NCI-H524 (cell line): ENCODE data around the gene DSCAML1.
A peak's percentile ranks its signal among the peaks of the same experiment; 100 is the strongest.
"Not testable (repeated sequence)": the region's sequence is repeated elsewhere in the genome, so short reads cannot be mapped to it uniquely, and the experiment has no call there.

Experiments used
- DNase-seq, 2 experiments: peaks; one replicate each; lab custom pipeline; 2025; lab: John Stamatoyannopoulos, UW

The DSCAML1 gene

DNA sequence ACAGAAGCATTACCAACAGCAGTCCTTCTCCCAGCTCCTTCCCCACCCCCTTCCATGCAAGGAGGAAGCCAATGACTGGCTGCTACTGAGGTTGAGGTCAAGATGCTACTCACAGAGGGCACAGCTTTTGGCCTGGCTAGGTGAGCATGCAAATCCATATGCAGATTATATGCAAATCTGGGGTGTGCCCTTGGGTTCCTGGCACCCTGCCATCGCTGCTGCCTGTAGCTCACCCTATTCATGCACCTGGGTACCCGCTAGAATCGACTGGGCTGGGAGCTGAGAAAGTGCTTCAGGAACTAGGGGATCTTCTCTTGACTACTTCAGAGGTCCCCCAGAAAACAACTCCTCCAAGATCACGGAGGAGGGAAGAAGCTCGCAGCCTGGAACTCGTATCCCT is 4.0 kb downstream of the DSCAML1 start:
- peak in 1 of 2 experiments; percentile 60 for DNase-seq

GRCh38 chr11:117792241-117792640 is 4.8 kb downstream of the DSCAML1 start:
- DNase-seq, result peak; percentile 72 to 87

GRCh38 chr11:117790279-117790678 is 6.7 kb downstream of the DSCAML1 start:
- no peak for DNase-seq

- peak in 1 of 2 experiments; percentile 66 for DNase-seq
Measured at GRCh38 chr11:117789241-117789640, 7.8 kb downstream of the DSCAML1 start.

- DNase-seq, result no peak
Measured at GRCh38 chr11:117786135-117786870, 10.7 kb downstream of the DSCAML1 start.

DNA sequence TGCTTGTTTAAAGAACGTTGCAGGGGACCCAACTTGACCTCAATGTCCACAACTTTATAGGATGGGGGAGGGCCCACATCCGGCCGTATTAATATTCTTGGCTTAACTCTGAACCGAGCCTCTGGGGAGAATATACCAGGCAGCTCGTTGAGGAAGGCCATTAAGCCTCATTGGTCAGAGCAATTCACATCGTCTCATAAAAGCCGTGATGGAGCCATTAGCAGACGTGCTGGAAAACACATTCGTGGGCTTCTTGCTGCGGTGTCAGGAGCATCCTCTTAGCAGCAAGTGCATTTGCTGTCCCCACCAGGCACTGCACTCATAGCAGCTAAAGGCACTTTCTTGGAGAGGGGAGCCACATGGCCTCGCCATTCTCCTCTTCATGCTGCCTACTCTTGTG is 14.9 kb downstream of the DSCAML1 start:
- DNase-seq, result no peak

DNA sequence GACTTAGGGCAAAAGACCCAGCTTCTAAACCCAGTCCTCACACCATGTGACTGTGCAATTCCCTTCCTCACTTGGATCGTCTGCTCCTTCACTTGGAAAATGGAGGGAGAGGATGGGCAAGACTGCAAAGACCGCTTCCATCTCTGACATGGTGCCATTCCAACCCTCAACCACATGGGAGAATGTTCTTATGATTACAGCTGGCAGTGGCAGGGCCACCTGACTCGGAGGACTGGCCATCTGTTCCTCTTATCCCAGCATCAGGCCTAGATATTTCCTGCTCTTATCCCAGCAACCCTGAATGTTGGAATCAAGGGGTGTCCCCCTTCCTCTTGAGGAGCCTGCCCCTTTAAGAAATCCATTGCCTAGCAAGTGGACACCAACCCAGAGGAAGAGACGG is 15.4 kb downstream of the DSCAML1 start:
- DNase-seq, result peak; percentile 54 to 86

DNA sequence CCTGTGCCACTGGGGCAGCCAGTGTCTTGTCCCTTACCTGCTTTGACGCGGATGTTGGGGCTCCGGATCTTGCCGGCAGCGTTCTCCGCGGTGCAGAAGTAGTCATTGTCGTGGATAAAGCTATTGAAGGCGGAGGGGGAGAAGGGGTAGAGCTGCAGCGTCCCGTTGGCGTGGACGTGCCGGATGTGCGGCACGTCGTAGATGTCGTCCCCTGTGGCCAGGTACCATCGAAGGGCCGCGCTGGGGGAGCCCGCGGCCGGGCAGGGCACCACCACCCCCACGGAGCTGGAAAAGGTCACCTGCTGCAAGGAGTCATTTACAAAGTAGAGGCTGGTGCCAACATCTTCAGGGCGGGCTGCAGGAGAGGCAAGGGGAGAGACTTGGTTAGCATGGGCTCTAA is 16.6 kb downstream of the DSCAML1 start:
- DNase-seq, result no peak

GRCh38 chr11:117774553-117774952 is 22.5 kb downstream of the DSCAML1 start:
- DNase-seq, result no peak

DNA sequence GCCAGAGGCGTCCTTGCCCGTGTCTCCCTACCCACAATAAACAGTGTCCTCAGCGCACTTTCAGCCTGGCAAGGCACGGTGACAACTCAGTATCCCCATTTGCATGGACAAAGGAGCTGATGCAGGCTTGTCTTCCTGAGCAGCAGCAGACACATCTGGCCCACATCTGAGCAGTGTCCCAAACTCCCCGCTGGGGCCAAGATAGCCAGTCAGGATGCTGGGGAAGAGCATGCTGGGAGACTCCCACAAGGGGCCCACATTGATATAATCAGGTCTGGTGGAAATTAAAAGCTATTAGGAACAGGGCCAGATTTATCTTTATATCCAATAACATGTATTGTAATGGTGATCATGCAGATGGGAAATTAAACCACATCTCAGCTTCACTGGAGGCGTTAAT is 24.7 kb downstream of the DSCAML1 start:
- DNase-seq, result no peak

DNA sequence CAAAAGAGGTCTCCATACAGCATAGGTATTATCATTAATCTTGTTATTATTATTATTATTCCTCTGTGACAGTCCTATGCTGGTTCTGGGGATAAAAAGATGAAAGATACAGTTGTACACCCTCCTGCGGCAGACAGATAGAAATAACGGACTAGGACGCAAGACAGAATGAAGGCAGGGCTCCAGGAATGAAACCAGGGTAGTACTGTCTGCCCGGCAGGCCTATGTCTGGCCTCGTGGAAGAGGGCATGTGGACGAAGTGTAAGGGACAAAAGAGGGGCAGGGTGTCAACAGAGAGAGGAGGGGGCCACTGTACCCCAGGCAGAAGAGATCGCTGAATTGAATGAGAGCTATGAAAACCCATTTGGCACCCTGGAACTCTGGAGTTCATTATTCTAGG is 25.2 kb downstream of the DSCAML1 start:
- DNase-seq, result no peak

GRCh38 chr11:117771197-117771596 is 25.8 kb downstream of the DSCAML1 start:
- no peak for DNase-seq

DNA sequence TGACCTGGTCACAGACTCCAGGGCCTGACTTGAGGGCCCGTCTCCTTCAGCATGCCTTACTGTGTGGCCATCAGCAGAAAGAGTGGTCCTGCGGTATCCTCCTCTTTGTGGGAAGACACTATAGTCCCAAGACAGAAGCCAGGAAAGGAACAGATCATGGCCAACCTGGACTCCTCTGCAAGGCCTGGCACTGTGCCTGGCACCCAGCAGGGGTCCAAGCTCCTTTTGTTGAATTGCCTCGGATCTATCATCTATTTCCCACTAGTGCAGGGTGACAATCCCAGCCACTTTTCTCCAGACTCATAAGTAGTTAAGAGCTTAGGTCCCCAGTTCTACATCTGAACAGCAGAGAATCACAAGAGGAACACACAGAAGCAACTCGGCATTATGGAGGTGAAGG is 27.0 kb downstream of the DSCAML1 start:
- DNase-seq, result no peak

- DNase-seq, result no peak
Measured at GRCh38 chr11:117769533-117769932, 27.5 kb downstream of the DSCAML1 start.

DNA sequence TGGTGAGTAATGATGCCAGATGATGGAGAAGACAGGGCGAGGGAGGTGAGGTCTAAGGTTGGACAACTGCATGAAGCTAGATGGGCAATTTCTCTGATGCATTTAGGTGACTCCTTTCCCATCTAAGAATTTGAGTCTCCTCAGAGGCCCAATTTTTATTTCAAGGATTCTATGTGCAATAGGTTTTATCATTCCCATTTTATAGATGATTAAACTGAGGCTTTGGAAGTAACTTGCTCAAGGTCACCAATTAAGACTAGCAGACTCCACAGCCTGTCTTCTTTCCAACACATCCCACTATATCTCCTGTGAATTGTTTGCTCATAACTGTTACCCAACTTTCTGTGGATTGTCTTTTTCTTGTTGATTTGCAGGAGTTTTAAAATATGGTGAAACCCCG is 28.5 kb downstream of the DSCAML1 start:
- no peak for DNase-seq

- no peak for DNase-seq
Measured at GRCh38 chr11:117767071-117767470, 29.9 kb downstream of the DSCAML1 start.

GRCh38 chr11:117766576-117766975 is 30.4 kb downstream of the DSCAML1 start:
- DNase-seq, result no peak

DNA sequence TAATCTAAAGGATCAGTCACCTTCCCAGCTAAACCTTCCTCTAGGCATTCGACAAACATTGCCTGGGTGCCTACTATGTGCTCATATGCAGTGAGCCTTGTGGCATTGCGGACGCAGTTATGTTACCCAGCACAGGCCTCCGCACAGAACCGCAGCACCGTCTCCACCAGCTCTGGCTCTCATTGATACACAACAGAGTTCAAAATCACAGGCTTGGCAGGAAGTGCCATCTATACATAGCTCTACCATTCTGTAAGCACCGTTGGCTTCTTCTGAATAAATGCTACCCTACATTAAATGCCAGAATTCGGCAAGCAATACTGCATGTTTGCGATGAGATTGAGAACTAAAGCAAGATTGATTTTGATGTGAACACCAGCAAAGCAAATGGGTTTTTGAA is 31.0 kb downstream of the DSCAML1 start:
- DNase-seq, result no peak

DNA sequence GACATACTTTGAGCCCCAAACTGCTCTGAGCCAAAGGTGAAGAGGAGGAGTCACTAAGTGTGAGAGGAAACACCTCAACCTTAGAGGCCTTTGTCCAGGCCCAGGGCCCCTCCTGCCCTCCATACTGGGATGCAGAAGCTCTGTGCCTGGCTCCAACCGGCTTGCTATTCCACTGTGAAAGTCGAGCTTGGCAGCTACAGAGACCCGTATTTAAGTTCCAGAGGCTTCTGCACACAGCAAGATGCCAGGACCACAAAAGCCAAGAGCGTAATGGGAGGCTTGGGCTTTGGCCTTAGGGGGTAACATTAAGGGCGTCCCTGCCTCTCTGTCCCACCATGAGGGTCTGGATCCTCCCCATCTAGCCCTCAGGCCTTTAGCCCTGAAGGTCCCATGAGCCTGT is 31.9 kb downstream of the DSCAML1 start:
- no peak for DNase-seq

DNA sequence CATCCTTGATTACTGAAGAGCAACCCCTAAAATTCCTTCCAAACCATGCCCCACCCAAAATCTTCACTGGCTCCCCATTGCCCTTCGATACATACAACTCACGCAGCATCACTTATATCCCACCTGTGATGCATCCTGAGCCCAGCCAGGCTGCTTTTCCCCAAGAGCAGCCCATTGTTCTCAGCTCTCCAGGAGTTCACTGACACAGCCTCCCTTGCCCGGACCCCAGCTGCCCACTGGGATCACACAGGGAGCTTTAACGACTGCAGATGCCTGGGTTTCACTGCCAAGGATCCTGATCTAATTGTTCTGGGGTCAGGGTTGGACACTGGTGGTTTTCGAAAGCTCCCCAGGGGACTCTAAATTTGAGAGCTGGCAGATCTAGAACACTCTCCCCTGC is 33.6 kb downstream of the DSCAML1 start:
- DNase-seq, result not testable (repeated sequence)

DNA sequence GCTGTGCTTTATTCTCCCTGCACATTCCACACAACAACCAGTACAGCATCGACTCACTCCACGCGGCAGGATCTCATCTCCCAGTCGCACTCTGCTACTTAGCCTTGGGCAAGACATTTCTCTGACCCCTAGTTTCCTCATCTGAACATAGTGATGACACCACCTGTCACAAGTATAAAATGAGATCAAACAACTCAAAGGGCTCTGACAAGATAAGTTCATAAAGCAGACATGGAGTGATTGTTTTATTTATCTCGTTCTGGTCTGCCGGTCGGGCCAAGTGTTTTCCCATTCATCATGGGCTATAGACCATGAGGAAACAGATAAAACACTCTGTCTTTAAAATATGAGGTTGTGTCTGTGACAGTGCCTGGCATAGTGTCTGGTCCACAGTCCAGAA is 35.0 kb downstream of the DSCAML1 start:
- DNase-seq, result no peak

DNA sequence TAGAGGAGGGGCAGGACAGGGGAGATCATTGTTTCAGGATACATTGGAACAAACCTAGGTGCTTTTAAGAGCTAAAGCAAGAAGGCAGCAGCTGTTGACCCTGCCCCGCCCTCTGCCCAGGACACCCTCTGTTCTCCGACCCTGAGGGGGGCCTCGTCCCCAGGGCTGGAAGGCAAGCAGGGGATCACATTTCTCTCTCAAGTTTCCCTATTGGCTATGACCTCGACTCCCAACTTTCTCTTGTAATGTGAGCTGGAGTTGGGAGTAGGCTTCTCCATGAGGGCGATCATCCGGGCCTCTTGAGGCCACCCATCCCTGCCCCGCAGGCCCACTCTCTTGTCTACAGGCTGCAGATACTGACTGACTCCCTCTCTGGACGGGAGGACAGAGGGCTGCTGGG is 37.7 kb downstream of the DSCAML1 start:
- DNase-seq, result peak in 1 of 2 experiments; percentile 20

GRCh38 chr11:117754030-117754429 is 43.0 kb downstream of the DSCAML1 start:
- no peak for DNase-seq

- DNase-seq, result no peak
Measured at GRCh38 chr11:117752721-117753237, 44.2 kb downstream of the DSCAML1 start.
